ENCODE measurements around the gene PCSK6.

- TF ChIP-seq CTCF (IDR thresholded peaks at IDR 0.05) = no peak
- TF ChIP-seq POLR2A (IDR thresholded peaks at IDR 0.05) = no peak
These were observed 111.2 kb downstream of the PCSK6 start for GRCh38 chr15:101378171-101378755.

All from uterus (tissue), 2 donors.